ENCODE results near the gene SNAP91. TPM values are rescaled to one million over a fixed set of nuclear protein-coding genes. Genes with fewer than 3 reads are reported as not detected.

Gene SNAP91
- total RNA-seq, 2 donors from 2014 or later: 0.58 to 1.6 TPM

- no peaks in the 10 kb centered on the region for H3K9me3 ChIP-seq (ENCODE audit: control insufficient read depth, low read length)
- no peaks in the 10 kb centered on the region for H3K9me3 Mint-ChIP-seq
- H3K9ac ChIP-seq (ENCODE audit: extremely low read depth, low read length, poor library complexity, severe bottlenecking): no peak overlapping the region
- H3K4me3 Mint-ChIP-seq: no peak overlapping the region
- no peak overlapping the region for H3K4me3 ChIP-seq (ENCODE audit: low read length)
- H3K4me1 ChIP-seq (ENCODE audit: control insufficient read depth, insufficient read depth, low read length): no peaks in the 10 kb centered on the region
- WGBS, 2 experiments (ENCODE audit: insufficient coverage in 1 of 2, insufficient read length in 1 of 2): 82 to 86% methylated on average over 3 to 4 of the region's 4 CpGs
- H3K36me3 Mint-ChIP-seq (ENCODE audit: low read depth): no peaks in the 10 kb centered on the region
- no peaks in the 10 kb centered on the region for H3K4me1 Mint-ChIP-seq
- no peak overlapping the region for H3K27ac ChIP-seq (ENCODE audit: low read depth, low read length)
- DNase-seq: no peak
- TF ChIP-seq, protein P1, sequence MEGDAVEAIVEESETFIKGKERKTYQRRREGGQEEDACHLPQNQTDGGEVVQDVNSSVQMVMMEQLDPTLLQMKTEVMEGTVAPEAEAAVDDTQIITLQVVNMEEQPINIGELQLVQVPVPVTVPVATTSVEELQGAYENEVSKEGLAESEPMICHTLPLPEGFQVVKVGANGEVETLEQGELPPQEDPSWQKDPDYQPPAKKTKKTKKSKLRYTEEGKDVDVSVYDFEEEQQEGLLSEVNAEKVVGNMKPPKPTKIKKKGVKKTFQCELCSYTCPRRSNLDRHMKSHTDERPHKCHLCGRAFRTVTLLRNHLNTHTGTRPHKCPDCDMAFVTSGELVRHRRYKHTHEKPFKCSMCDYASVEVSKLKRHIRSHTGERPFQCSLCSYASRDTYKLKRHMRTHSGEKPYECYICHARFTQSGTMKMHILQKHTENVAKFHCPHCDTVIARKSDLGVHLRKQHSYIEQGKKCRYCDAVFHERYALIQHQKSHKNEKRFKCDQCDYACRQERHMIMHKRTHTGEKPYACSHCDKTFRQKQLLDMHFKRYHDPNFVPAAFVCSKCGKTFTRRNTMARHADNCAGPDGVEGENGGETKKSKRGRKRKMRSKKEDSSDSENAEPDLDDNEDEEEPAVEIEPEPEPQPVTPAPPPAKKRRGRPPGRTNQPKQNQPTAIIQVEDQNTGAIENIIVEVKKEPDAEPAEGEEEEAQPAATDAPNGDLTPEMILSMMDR (conservative IDR thresholded peaks at IDR 0.05): no peak
- no peaks in the 10 kb centered on the region for H3K36me3 ChIP-seq (ENCODE audit: control insufficient read depth, insufficient read depth, low read length)
- H3K27me3 ChIP-seq (ENCODE audit: control insufficient read depth, insufficient read depth, low read length, poor library complexity, severe bottlenecking): no peaks in the 10 kb centered on the region
- no peak overlapping the region for H3K27ac Mint-ChIP-seq
- H3K27me3 Mint-ChIP-seq (ENCODE audit: insufficient read depth): no peaks in the 10 kb centered on the region
These were observed 95.5 kb downstream of the SNAP91 start for GRCh38 chr6:83613378-83613777.

- H3K4me1 ChIP-seq (ENCODE audit: control insufficient read depth, insufficient read depth, low read length): no peaks in the 10 kb centered on the region
- H3K36me3 ChIP-seq (ENCODE audit: control insufficient read depth, insufficient read depth, low read length): no peaks in the 10 kb centered on the region
- no peaks in the 10 kb centered on the region for H3K9me3 ChIP-seq (ENCODE audit: control insufficient read depth, low read length)
- Mint-ChIP-seq H3K4me3 (no peak overlapping the region), H3K9me3 (no peaks in the 10 kb centered on the region), H3K4me1 (no peaks in the 10 kb centered on the region), H3K27ac (no peak overlapping the region), H3K27me3 (ENCODE audit: insufficient read depth) (no peaks in the 10 kb centered on the region), H3K36me3 (ENCODE audit: low read depth) (no peaks in the 10 kb centered on the region)
- 92% methylated on average over 2 of the region's 2 CpGs; no CpG with 5 or more reads in 1 of the 2 experiments for WGBS, 2 experiments (ENCODE audit: insufficient coverage in 1 of 2, insufficient read length in 1 of 2)
- no peak overlapping the region for H3K27ac ChIP-seq (ENCODE audit: low read depth, low read length)
- TF ChIP-seq, protein P1 (conservative IDR thresholded peaks at IDR 0.05): no peak
- DNase-seq: no peak
- no peaks in the 10 kb centered on the region for H3K27me3 ChIP-seq (ENCODE audit: control insufficient read depth, insufficient read depth, low read length, poor library complexity, severe bottlenecking)
- H3K9ac ChIP-seq (ENCODE audit: extremely low read depth, low read length, poor library complexity, severe bottlenecking): no peak overlapping the region
- no peak overlapping the region for H3K4me3 ChIP-seq (ENCODE audit: low read length)
These were observed 99.7 kb downstream of the SNAP91 start for GRCh38 chr6:83609248-83609647.

DNA sequence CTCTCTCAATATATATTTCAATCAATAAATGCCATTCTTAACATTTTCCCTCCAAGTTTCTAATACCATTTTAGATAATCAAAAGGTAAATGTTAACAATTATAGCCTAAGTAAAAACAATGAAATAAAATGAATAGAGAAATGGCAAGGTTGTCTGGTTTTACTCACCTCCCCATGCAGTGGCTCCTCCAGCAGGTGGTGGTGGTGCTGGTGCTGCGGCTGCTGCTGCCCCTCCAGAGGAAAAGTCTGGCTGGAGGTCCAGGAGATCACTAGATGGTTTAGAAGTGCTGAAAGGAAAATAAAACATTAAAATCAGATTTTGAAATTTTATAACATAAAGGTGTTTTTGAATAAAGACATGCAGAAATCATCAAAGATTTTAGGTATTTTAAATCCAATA, 103.4 kb downstream of the SNAP91 start:
- Mint-ChIP-seq H3K9me3 (no peaks in the 10 kb centered on the region), H3K4me3 (no peak overlapping the region), H3K36me3 (ENCODE audit: low read depth) (no peaks in the 10 kb centered on the region), H3K4me1 (no peaks in the 10 kb centered on the region), H3K27me3 (ENCODE audit: insufficient read depth) (no peaks in the 10 kb centered on the region), H3K27ac (no peak overlapping the region)
- no peaks in the 10 kb centered on the region for H3K9me3 ChIP-seq (ENCODE audit: control insufficient read depth, low read length)
- TF ChIP-seq, protein P1 (conservative IDR thresholded peaks at IDR 0.05): peak; percentile 61
- no peaks in the 10 kb centered on the region for H3K36me3 ChIP-seq (ENCODE audit: control insufficient read depth, insufficient read depth, low read length)
- H3K9ac ChIP-seq (ENCODE audit: extremely low read depth, low read length, poor library complexity, severe bottlenecking): no peak overlapping the region
- no peak overlapping the region for H3K4me3 ChIP-seq (ENCODE audit: low read length)
- no peak overlapping the region for H3K27ac ChIP-seq (ENCODE audit: low read depth, low read length)
- H3K4me1 ChIP-seq (ENCODE audit: control insufficient read depth, insufficient read depth, low read length): no peaks in the 10 kb centered on the region
- 94% methylated on average over 1 of the region's 1 CpG; no CpG with 5 or more reads in 1 of the 2 experiments for WGBS, 2 experiments (ENCODE audit: insufficient coverage in 1 of 2, insufficient read length in 1 of 2)
- no peaks in the 10 kb centered on the region for H3K27me3 ChIP-seq (ENCODE audit: control insufficient read depth, insufficient read depth, low read length, poor library complexity, severe bottlenecking)
- peak; percentile 53 for DNase-seq
